ENCODE measurements around the gene SNAPC2. TPM values are rescaled to one million over a fixed set of nuclear protein-coding genes. Genes with fewer than 3 reads are reported as not detected.
"Not testable (repeated sequence)": the region's sequence is repeated elsewhere in the genome, so short reads cannot be mapped to it uniquely, and the experiment has no call there.

SNAPC2 gene
- polyA plus RNA-seq, 1 of the 3 experiments (the other 2 are of a cell fraction) = 38.7 TPM

- TF ChIP-seq, protein P1, sequence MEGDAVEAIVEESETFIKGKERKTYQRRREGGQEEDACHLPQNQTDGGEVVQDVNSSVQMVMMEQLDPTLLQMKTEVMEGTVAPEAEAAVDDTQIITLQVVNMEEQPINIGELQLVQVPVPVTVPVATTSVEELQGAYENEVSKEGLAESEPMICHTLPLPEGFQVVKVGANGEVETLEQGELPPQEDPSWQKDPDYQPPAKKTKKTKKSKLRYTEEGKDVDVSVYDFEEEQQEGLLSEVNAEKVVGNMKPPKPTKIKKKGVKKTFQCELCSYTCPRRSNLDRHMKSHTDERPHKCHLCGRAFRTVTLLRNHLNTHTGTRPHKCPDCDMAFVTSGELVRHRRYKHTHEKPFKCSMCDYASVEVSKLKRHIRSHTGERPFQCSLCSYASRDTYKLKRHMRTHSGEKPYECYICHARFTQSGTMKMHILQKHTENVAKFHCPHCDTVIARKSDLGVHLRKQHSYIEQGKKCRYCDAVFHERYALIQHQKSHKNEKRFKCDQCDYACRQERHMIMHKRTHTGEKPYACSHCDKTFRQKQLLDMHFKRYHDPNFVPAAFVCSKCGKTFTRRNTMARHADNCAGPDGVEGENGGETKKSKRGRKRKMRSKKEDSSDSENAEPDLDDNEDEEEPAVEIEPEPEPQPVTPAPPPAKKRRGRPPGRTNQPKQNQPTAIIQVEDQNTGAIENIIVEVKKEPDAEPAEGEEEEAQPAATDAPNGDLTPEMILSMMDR (IDR thresholded peaks at IDR 0.05) = no peak
- no peak for TF ChIP-seq FOXJ3 (CRISPR knock-in tag; IDR thresholded peaks at IDR 0.05)
- no peak for TF ChIP-seq IRF3 (IDR thresholded peaks at IDR 0.05; ENCODE audit: low read depth, low read length)
- no peak for TF ChIP-seq FOSL2 (IDR thresholded peaks at IDR 0.05; ENCODE audit: borderline replicate concordance, low read depth)
- TF ChIP-seq NRF1 (IDR thresholded peaks at IDR 0.05; ENCODE audit: low read depth, low read length) = no peak
- TF ChIP-seq GATA2 (CRISPR knock-in tag; IDR thresholded peaks at IDR 0.05) = no peak
- no peak for TF ChIP-seq PBX3 (IDR thresholded peaks at IDR 0.05)
- TF ChIP-seq GABPA (IDR thresholded peaks at IDR 0.05; ENCODE audit: low read depth) = no peak
- TF ChIP-seq RCOR1 (IDR thresholded peaks at IDR 0.05; ENCODE audit: low read length) = no peak
- no peak for TF ChIP-seq REST (IDR thresholded peaks at IDR 0.05; ENCODE audit: low read depth, low read length)
- no peaks in the 10 kb centered on the region for H3K79me2 ChIP-seq (ENCODE audit: insufficient read depth)
- CTCF ChIA-PET = interaction anchor here (0.5 to 1.7 kb wide), 3 partner anchors 42 to 295 kb away, joined by 3 to 5 read pairs (median 3); no protein-coding TSS in a partner anchor
- WGBS (ENCODE audit: low lambda C conversion rate) = 91% methylated on average over 6 of the region's 6 CpGs
- H3K9ac ChIP-seq = no peak overlapping the region
- no peak overlapping the region for H3K27ac ChIP-seq (ENCODE audit: low read depth in 2 of 2, low read length in 1 of 2)
- peaks cover 18 to 53% of the 10 kb centered on the region in 2 experiments for H3K36me3 ChIP-seq (replicated peaks in 1 of 2; ENCODE audit: control insufficient read depth in 1 of 2, insufficient read depth in 2 of 2, low read length in 1 of 2)
- H3K4me3 ChIP-seq (ENCODE audit: low read depth in 2 of 2, low read length in 1 of 2) = no peak overlapping the region
- peaks cover 5% of the 10 kb centered on the region for H3F3A ChIP-seq (replicated peaks; ENCODE audit: insufficient read depth)
- H4K20me1 ChIP-seq (ENCODE audit: insufficient read depth) = no peaks in the 10 kb centered on the region
- H2AFZ ChIP-seq (ENCODE audit: low read depth) = no peak overlapping the region
- H3K27me3 ChIP-seq (ENCODE audit: insufficient read depth) = no peaks in the 10 kb centered on the region
- no peaks in the 10 kb centered on the region for H3K9me2 ChIP-seq
- H3K4me2 ChIP-seq = no peak overlapping the region
- H3K9me3 ChIP-seq = no peaks in the 10 kb centered on the region
- POLR2A ChIA-PET = no interaction called here
- H3K4me1 ChIP-seq (ENCODE audit: control insufficient read depth in 1 of 2, insufficient read depth in 2 of 2, low read depth in 1 of 2, low read length in 1 of 2) = no peaks in the 10 kb centered on the region
- DNase-seq = no peak
Observed at GRCh38 chr19:7959211-7959610, 39.1 kb downstream of the SNAPC2 start.

GRCh38 chr19:7961082-7961481 lies 40.9 kb downstream of the SNAPC2 start:
- not testable (repeated sequence) for H3F3A ChIP-seq (replicated peaks; ENCODE audit: insufficient read depth); H2AFZ ChIP-seq (ENCODE audit: low read depth); H3K4me1 ChIP-seq (ENCODE audit: control insufficient read depth in 1 of 2, insufficient read depth in 2 of 2, low read depth in 1 of 2, low read length in 1 of 2); H4K20me1 ChIP-seq (ENCODE audit: insufficient read depth); H3K27me3 ChIP-seq (ENCODE audit: insufficient read depth); DNase-seq; H3K79me2 ChIP-seq (ENCODE audit: insufficient read depth); H3K27ac ChIP-seq (ENCODE audit: low read depth in 2 of 2, low read length in 1 of 2); H3K4me2 ChIP-seq; H3K9me3 ChIP-seq; H3K9ac ChIP-seq; H3K4me3 ChIP-seq (ENCODE audit: low read depth in 2 of 2, low read length in 1 of 2); H3K9me2 ChIP-seq
- peaks cover 18 to 68% of the 10 kb centered on the region in 2 experiments for H3K36me3 ChIP-seq (replicated peaks in 1 of 2; ENCODE audit: control insufficient read depth in 1 of 2, insufficient read depth in 2 of 2, low read length in 1 of 2)
- POLR2A ChIA-PET = interaction anchor here (1.3 kb wide), 1 partner anchor 17 kb away, joined by 4 read pairs; the partner anchor contains the start of gene TIMM44
- CTCF ChIA-PET = interaction anchor here (1.4 to 1.7 kb wide), 3 partner anchors 10 to 41 kb away, joined by 4 to 15 read pairs (median 11); no protein-coding TSS in a partner anchor
- WGBS (ENCODE audit: low lambda C conversion rate) = 100% methylated on average over 2 of the region's 4 CpGs
